OCI-LY7 (cell line): Measurements from ENCODE around the gene S1PR1.

Source experiments
- EZH2phosphoT487 ChIP-seq: fragments of 200-600 bp; sonication (generic); IDR thresholded peaks from 2 replicates; pipeline ENCODE4 v1.6.1; 2018; ENCODE audit warnings: low read depth, borderline replicate concordance, mild to moderate bottlenecking, mixed run types, antibody characterized with exemption, low read length, moderate library complexity, mixed read lengths
- TF ChIP-seq, protein P1 (sequence below): fragments of 200-600 bp; sonication (generic); conservative IDR thresholded peaks from 2 replicates; pipeline ENCODE4 v1.5.1; 2014; ENCODE audit warnings: mild to moderate bottlenecking, antibody characterized with exemption, low read length, moderate library complexity, mixed read lengths

DNA sequence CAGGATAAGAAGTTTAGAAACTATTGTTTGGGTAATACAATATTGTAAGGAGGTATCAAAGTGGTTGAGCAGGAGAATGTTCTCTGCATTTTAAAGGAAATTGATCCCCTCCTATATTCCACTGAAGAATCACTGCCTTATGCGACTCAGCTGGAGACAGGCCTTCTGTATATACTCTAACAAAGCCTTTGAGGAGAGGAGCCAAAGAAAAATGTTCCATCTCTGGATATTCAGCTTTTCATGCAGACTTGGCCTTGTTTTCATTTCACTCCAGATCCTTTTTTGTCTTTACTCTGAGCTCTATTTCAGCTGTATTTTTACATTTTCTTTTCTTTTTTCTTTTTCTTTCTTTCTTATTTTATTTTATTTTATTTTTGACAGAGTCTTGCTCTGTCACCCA is 42.1 kb upstream of the S1PR1 start:
- TF ChIP-seq, protein P1, sequence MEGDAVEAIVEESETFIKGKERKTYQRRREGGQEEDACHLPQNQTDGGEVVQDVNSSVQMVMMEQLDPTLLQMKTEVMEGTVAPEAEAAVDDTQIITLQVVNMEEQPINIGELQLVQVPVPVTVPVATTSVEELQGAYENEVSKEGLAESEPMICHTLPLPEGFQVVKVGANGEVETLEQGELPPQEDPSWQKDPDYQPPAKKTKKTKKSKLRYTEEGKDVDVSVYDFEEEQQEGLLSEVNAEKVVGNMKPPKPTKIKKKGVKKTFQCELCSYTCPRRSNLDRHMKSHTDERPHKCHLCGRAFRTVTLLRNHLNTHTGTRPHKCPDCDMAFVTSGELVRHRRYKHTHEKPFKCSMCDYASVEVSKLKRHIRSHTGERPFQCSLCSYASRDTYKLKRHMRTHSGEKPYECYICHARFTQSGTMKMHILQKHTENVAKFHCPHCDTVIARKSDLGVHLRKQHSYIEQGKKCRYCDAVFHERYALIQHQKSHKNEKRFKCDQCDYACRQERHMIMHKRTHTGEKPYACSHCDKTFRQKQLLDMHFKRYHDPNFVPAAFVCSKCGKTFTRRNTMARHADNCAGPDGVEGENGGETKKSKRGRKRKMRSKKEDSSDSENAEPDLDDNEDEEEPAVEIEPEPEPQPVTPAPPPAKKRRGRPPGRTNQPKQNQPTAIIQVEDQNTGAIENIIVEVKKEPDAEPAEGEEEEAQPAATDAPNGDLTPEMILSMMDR = no peak
- no peak for TF ChIP-seq EZH2phosphoT487
